Stimulated activated CD4-positive, alpha-beta T cell treated with anti-CD3 and anti-CD28 coated beads, Interleukin-15, amount 100 ng/mL, for 1 hour (primary cell): ENCODE results near the gene TGFBR3L.
"Not testable (repeated sequence)": the region's sequence is repeated elsewhere in the genome, so short reads cannot be mapped to it uniquely, and the experiment has no call there.

Experiments
- DNase-seq, 2 donors: peaks; one replicate each; pipeline ENCODE4 v3.0.0-alpha.2; 2020; ENCODE audit warnings: low read depth in 1 of 2, low spot score in 1 of 2

Gene TGFBR3L

DNA sequence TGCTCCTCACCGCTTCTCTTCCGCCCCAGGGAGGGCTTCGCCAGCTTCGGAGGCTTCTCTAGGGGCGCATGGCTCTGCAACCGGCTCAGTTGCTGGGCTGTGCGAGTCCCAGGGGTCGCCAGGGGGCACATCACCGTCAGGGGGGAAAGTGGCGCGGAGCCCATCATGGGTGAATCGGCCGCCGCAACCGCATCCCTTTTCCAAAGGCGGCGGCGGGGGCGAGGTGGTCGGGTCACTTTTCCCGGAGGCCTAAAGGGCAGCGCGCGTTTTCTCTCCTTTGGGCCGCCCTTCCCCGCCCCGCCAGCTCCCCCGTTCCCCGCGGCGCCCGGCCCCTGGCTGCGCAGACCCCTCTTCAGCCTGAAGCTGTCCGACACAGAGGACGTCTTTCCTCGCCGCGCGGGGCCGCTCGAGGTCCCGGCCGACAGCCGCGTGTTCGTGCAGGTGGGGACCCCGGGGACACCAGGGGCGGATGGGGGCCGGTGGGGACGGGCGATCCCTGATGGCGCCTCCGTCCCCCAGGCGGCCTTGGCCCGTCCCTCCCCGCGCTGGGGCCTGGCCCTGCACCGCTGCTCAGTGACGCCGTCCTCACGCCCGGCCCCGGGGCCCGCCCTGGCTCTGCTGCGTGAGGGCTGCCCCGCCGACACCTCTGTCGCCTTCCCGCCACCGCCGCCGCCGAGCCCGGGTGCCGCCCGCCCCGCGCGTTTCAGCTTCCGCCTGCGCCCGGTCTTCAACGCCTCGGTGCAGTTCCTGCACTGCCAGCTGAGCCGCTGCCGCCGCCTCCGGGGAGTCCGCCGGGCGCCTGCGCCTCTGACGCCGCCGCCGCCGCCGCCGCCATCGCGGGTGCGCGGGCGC lies 1.7 kb downstream of the TGFBR3L start:
- DNase-seq: no peak

GRCh38 chr19:7916955-7917266 lies 2.3 kb downstream of the TGFBR3L start:
- no peak for DNase-seq

DNA sequence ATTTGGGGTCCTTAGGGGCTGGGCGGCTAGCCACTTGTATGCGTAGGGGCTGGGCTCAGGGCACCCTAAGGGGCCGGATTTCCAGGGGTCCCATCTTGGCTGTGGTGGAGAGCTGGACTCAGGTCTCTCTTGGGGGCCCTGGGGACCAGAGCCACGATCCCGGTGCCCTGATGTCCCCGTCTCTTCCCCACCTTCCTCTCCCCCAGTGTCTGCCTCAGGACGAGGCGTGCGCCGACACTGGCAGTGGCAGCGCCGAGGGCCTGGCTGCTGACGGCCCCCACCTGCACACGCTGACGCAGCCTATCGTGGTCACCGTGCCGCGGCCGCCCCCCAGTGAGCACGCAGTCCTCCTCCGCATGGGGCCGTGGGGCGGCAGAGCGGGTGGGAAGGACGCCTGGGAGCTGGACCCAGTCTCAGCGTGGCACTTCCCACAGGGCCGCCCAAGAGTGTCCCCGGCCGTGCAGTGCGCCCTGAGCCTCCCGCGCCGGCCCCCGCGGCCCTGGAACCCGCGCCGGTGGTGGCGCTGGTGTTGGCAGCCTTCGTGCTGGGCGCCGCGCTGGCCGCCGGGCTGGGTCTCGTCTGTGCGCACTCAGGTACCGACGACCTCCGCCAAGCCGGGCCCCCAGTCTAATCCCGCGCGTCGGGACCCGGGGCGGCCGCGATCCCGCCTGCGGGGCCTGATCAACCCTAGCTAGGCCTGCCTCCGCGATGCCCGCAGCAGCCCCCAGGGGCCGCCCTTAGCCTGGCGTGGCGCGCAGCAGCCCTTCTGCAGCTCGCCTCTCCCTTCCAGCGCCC lies 2.8 kb downstream of the TGFBR3L start:
- peak in 1 of 2 donors; percentile 52 for DNase-seq

GRCh38 chr19:7918062-7918614 lies 3.5 kb downstream of the TGFBR3L start:
- not testable (repeated sequence) for DNase-seq

DNA sequence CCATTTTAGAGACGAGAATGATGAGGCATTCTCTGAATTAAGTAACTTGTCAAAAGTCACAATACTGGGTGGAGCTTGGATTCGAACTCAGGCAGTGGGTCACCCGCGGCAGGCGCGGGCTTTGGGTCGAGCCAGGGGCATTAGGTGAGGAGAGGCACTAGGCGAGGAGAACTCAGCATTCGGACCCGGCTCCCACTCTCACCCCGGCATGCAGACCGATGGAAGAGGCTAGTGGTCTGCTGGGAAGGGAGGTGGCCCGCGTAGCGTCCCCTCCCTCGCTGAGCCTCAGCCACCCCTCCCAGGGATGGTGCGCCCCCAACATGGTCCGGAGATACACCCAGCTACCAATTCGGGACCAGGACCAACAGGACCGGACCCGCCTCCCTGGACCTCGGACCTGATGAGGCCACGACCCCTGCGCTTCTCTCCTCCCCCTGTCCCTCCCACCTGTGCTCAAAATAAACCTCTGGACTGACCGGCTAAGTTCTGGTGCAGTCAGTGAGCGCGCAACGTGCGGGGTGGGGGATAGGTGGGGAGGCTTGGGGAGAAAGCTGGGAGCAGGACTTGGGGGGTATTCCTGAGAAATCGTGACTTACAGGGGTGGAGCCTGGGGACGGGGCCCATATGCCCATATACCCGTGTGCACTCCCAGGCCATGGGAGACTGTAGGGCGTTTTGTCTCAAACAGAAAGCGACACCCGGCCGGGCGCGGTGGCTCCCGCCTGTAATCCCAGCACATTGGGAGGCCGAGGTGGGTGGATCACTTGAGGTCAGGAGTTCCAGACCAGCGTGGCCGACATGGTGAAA lies 4.2 kb downstream of the TGFBR3L start:
- no peak for DNase-seq

DNA sequence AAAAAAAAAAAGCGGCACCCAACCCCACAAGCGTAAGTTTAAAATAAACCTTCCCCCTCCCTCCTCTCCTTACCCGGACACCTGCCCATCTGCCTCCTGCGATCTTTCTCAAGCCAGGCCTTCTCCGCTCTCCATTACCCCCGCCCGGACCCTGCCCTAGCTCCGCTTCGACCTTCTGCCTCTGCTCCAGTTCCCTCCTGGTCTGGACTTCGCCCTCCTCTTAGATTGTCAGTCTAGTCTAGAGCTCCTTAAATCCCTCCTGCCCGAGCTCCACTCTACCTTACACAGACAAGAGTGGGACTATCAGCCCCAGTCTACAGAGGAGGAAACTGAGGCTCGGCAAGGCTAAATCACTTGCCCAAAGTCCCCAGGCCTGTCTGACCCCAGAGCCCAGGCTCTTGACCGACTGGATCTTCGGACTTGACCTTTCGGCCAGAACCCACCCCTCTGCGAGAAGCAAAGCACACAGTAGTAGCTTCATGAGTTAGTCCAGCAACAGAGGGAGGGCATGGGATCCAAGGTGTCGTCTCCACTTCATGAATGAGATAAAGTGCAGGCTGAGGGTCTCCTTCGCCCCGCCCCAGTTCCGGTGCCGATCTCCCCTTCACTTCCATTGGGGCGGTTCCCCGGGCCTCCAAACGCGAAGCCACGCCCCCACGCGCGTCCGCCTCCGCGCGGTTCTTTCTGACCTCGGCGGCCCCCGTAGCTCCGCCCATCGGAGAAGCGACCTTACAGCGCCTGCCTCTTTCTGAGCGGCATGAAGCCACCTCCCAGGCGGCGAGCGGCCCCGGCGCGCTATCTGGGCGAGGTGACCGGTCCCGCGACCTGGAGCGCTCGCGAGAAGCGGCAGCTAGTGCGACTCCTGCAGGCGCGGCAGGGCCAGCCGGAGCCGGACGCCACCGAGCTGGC lies 5.2 kb downstream of the TGFBR3L start, which contains the start of gene SNAPC2:
Gene SNAPC2 (plus strand): TSS at position 729 of the 909 bp plus-strand sequence. CDS start 29 bp downstream, at position 758.
- peak; percentile 93 to 94 for DNase-seq

DNA sequence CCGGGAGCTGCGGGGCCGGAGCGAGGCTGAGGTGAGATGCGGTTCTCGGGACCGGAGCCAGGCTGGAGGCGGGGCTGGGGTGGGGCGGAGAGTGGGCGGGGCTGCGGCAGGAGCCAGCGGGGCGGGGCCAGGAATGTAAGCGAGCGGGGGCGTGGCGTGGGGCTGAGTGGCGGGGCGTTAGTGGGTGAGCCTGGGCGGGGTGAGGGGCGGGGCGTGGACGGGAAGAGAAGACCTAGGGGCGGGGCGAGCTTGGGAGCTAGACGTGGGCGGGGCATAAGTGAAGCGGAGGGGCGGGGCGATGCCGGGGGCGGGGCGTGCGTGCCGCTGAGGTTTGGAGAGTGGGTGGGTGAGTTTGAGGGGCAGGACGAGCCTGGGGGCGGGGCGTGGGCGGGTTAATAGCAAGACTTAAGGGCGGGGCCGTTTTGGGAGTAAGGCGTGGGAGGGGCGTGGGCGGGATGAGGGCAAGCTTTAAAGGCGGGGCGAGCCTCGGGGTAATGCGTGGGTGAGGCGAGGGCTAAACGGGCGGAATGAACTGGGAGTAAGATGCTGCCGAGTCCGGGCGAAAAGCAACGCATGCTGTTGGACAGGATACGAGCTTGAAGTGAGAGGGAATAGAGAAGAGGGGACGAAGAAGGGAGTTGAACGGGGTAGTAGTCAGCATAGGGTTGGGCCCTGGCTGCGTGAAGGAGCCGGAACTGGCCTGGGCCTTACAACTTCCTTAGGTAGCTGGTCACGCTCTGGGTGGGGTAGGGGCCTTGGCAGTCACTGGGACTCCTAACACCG lies 6.1 kb downstream of the TGFBR3L start:
- DNase-seq: peak; percentile 99

DNA sequence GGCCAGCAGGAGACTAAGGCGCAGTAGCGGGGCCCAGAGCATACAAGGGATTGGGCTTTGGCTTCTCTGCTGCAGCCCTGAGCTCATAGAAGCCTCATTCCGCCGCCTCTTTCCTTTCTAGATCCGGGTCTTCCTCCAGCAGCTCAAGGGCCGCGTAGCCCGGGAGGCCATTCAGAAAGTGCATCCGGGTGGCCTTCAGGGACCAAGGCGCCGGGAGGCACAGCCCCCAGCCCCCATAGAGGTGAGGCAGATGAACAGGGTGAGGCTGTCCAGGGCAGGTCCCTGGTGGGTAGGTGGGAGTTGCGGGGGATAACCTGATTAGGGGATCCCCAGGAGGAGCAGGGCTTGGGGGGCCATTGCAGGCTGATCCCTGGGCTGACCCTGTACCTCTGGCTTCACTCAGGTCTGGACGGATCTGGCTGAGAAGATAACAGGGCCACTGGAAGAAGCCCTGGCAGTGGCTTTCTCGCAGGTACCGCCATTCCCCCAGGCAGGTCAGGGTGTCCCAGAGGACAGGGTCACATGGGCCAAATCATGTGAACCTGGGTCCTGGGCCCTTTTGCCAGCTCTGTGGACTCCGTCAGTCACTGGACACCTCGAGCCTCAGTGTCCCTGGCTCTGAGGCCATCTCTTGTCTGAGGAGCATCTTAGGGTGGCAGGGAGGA lies 6.8 kb downstream of the TGFBR3L start:
- no peak for DNase-seq

DNA sequence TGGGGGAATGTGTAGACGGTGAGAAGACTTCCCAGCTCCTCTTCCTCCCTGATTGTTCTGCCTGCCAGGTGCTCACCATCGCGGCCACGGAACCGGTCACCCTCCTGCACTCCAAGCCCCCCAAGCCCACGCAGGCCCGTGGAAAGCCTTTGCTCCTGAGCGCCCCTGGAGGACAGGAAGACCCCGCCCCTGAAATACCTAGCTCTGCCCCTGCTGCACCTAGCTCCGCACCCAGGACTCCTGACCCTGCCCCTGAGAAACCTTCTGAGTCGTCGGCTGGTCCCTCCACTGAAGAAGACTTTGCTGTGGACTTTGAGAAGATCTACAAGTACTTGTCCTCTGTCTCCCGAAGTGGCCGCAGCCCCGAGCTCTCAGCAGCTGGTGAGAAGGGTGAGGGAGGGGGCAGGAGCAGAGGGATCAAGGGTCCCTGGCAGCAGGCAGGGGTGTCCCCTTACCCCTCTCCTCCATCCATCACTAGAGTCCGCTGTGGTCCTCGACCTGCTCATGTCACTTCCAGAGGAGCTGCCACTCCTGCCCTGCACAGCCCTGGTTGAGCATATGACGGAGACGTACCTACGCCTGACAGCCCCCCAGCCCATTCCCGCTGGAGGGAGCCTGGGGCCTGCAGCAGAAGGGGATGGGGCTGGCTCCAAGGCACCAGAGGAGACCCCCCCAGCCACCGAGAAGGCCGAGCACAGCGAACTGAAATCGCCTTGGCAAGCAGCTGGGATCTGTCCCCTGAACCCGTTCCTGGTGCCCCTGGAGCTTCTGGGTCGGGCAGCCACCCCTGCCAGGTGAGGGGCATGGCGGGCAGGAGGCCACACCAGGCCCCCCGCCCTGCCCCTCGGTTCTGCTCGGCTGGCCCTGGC lies 7.6 kb downstream of the TGFBR3L start:
- no peak for DNase-seq

DNA sequence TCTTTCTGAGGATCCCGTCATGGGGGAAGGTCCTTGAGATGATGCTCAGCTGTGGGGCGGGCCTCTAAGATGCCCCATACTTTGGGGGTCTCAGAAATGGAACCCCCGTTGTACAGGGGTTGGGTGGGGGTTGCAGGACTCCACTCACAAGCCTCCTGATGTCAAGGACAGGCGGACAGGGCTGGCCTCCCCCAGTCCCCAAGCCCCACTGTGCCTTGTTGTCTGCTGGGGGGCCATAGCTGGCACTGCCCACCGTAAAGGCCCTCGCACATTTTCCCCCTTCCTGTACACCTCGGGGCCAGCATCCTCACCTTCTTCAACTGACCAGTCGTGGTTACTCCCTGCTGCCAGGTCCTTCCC lies 8.2 kb downstream of the TGFBR3L start:
- DNase-seq: no peak

DNA sequence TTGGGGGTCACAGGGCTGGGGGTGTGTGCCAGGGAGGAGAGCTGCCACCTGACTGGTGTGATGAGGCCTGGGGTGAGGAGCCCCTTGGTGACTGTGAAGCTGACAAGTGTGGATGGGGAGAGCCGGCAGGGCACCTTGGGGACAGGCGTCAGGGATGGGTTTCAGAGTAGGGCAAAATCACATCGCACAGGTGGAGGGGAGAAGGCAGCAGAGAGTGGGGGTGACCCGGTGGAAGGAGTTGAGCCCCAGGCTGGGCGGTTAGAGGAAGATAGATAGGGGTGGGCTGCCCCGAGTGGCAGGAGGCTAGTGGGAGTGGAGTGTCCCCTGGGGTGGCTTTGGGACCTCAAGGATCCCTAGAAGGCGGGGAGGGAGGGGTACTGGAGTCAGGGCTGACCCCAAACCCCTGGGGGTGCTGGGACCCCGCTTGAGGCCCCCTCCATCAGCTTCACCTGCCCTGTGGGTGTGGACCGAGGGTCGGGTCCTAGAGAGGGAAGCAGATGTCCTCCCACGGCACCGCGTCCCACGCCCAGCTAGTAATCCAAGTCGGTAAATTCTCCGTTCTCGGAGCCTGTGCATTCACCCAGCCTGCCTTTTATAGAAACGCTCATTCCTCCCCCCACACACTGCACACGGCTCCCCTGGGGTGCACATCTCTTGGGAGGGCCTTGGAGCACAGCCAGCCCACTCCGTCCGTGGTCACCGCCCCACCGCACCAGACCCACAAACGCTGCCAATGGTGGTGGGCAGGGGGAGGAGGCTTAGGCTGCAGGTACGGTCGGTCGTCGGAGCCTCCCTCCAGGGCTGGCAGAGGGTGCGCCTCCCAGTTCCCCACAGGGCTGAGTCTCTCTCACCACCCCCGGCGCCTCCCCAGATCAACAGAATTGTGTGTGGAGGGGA lies 8.9 kb downstream of the TGFBR3L start:
- no peak for DNase-seq

DNA sequence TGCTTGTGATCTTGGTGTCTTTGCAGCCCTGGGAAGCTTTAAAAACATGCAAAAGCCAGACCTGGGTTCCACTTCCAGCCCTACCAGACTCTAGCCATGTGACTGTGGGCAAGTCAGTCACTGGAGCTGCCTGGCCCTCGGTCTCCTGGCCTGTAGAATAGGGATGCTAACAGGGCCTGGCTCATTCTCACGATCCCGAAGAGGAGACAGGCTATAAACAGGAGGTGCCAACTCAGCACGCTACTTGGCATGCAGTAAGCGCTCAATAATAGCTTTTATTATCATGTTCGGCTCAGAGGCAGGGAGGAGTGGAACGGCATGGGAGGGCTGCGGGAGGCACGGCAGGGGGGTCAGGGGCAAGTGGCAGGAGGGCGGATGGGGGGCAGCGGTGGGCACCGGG lies 9.6 kb downstream of the TGFBR3L start:
- DNase-seq: no peak

GRCh38 chr19:7924651-7925170 lies 10.1 kb downstream of the TGFBR3L start:
- no peak for DNase-seq

DNA sequence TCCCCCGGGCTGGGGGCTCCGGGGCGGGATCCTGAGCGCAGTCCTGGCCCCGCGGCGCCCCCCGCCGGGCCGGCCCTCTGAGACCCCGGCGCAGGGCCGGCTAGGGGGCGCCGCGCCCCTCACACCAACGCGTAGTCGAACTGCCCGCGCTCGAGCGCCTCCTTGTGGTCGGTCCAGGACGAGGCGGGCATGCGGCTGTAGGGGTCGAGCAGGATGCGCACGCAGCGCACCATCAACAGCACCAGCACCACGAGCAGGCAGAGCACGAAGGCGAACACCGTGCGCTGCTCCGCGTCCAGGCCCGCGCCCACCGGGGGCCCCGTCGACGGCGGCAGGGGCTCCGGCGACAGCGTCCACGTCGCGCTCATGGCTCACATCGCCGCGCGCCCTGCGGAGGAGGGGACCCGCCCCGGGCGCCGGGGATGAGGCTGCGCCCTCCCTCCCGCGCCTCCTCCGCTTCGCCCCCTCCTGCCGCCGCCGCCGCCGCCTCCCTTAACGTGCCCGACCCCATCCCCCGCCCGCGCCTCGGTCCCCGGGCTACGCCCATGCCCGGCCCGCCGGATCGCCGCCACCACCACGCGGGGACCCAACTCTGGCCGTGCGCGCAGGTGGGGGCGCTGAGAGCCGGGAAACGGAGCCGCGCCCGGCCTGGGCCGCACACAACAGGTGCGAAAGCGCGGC lies 10.7 kb downstream of the TGFBR3L start:
- DNase-seq: peak; percentile 47 to 67

GRCh38 chr19:7926021-7926726 lies 11.5 kb downstream of the TGFBR3L start, which contains the start of gene CTXN1:
TSS of gene CTXN1 (minus strand) at chr19:7926135. CDS start at chr19:7925538, 597 bp downstream.
- DNase-seq: peak; percentile 71 to 83
